HepG2 (cell line): Measurements from ENCODE around the gene MYO18A. TPM values are rescaled to one million over a fixed set of nuclear protein-coding genes. Genes with fewer than 3 reads are reported as not detected.

ENCODE experiments used
- ATAC-seq: fragments of 200-7000 bp; cut with Tn5 transposase; 3 replicates; pipeline ENCODE4 v1.9.1; 2020; ENCODE audit warnings: mild to moderate bottlenecking, moderate library complexity
- BruUV-seq: library from RNA; stranded (reverse); fragments of 400-500 nt; replicated peaks from 2 replicates; lab custom pipeline; 2021; lab: Mats Ljungman, UMichigan
- CTCF ChIA-PET: fragments of 300-600 bp; formaldehyde crosslinking; extraction: SDS; loops from one replicate; lab custom pipeline; 2021; ENCODE audit warnings: low total read pairs, inconsistent platforms, low intra/inter-chr PET ratio; lab: Yijun Ruan, JAX
- POLR2A ChIA-PET: fragments of 350-600 bp; sonication (Branson Sonifier 250); formaldehyde crosslinking; loops from one replicate; lab custom pipeline; 2020; ENCODE audit warnings: antibody characterized with exemption, inconsistent platforms; lab: Yijun Ruan, JAX
- DNase-seq: peaks from one replicate; pipeline ENCODE4 v3.0.0-alpha.2; 2015; ENCODE audit warnings: low spot score
- FAIRE-seq: peaks from 3 replicates; lab custom pipeline; 2011; peaks lifted over from hg19 to GRCh38; lab: Jason Lieb, UNC
- H2AFZ ChIP-seq: one replicate; pipeline ENCODE4 v1.6.1; 2011; ENCODE audit warnings: low read length, inconsistent platforms
- H3K27ac ChIP-seq: fragments of 300-600 bp; 3 replicates; pipeline ENCODE4 v1.8.0; 2011; ENCODE audit warnings: mixed run types, mild to moderate bottlenecking, mixed read lengths, low read length, inconsistent platforms; ENCODE audit not compliant: insufficient read depth; ENCODE audit errors: extremely low read length
- H3K27me3 ChIP-seq, 2 experiments: fragments of 200-600 bp in 1 of 2; 2 replicates in 1 of 2; 3 replicates in 1 of 2; pipeline versions ENCODE4 v1.6.0 to v1.8.0; 2011; ENCODE audit warnings: low read length in 2 of 2, mild to moderate bottlenecking in 2 of 2, moderate library complexity in 2 of 2, inconsistent platforms in 1 of 2; ENCODE audit not compliant: insufficient read depth in 2 of 2, control insufficient read depth in 1 of 2
- H3K36me3 ChIP-seq, 2 experiments: fragments of 200-600 bp in 1 of 2; replicated peaks in 1 of 2; 2 replicates in 1 of 2; 3 replicates in 1 of 2; pipeline versions ENCODE4 v1.5.1 to v1.8.0; 2011; ENCODE audit warnings: low read length in 2 of 2, inconsistent platforms in 1 of 2; ENCODE audit not compliant: insufficient read depth in 2 of 2, control insufficient read depth in 1 of 2
- H3K4me1 ChIP-seq: 2 replicates; pipeline ENCODE4 v1.5.1; 2012; ENCODE audit warnings: low read length, inconsistent platforms; ENCODE audit not compliant: insufficient read depth
- H3K4me2 ChIP-seq: 2 replicates; pipeline ENCODE4 v1.6.0; 2011; ENCODE audit warnings: low read depth, low read length, inconsistent platforms
- H3K4me3 ChIP-seq, 3 experiments: fragments of 200-600 bp in 1 of 3; sonication (generic), shearing (Covaris generic) in 1 of 3; replicated peaks in 1 of 3; 2 replicates each; pipeline ENCODE4 v1.5.1; 2011 to 2016; ENCODE audit warnings: low read length in 3 of 3, inconsistent platforms in 2 of 3, low read depth in 2 of 3, mild to moderate bottlenecking in 2 of 3, control low read depth in 1 of 3, mixed read lengths in 1 of 3; ENCODE audit not compliant: insufficient read depth in 1 of 3
- H3K79me2 ChIP-seq: one replicate; pipeline ENCODE4 v1.6.1; 2011; ENCODE audit warnings: low read length, inconsistent platforms; ENCODE audit not compliant: insufficient read depth
- H3K9ac ChIP-seq: 2 replicates; pipeline ENCODE4 v1.6.0; 2011; ENCODE audit warnings: mild to moderate bottlenecking, low read depth, low read length, inconsistent platforms; ENCODE audit not compliant: insufficient read depth
- H3K9me3 ChIP-seq: 2 replicates; pipeline ENCODE4 v1.5.1; 2012; ENCODE audit warnings: mild to moderate bottlenecking, low read length
- H4K20me1 ChIP-seq: 2 replicates; pipeline ENCODE4 v1.6.0; 2011; ENCODE audit warnings: inconsistent platforms, mild to moderate bottlenecking, low read length, moderate library complexity; ENCODE audit not compliant: insufficient read depth
- MED1 ChIP-seq: sonication (generic); formaldehyde crosslinking; IDR thresholded peaks from 2 replicates; pipeline ENCODE4 v1.4.0; 2020; ENCODE audit warnings: missing genetic modification reagents
- POGK ChIP-seq: sonication (generic); formaldehyde crosslinking; conservative IDR thresholded peaks from 2 replicates; pipeline ENCODE4 v1.8.0; 2022; ENCODE audit warnings: mild to moderate bottlenecking, moderate library complexity, missing genetic modification reagents
- POLR2G ChIP-seq: fragments of 200-400 bp; formaldehyde crosslinking; IDR thresholded peaks from 2 replicates; pipeline ENCODE4 v1.6.1; 2018; ENCODE audit warnings: mild to moderate bottlenecking, low read depth, low read length, moderate library complexity
- STAG1 ChIP-seq: sonication (generic); formaldehyde crosslinking; IDR thresholded peaks from 2 replicates; pipeline ENCODE4 v1.4.0; 2020; ENCODE audit warnings: missing genetic modification reagents
- THAP8 ChIP-seq: sonication (generic); formaldehyde crosslinking; IDR thresholded peaks from 2 replicates; pipeline ENCODE4 v1.5.1; 2020; ENCODE audit warnings: missing genetic modification reagents, mild to moderate bottlenecking, borderline replicate concordance
- ZNF572 ChIP-seq: sonication (generic); formaldehyde crosslinking; IDR thresholded peaks from 2 replicates; pipeline ENCODE4 v1.5.1; 2020; ENCODE audit warnings: mild to moderate bottlenecking, missing genetic modification reagents
- ZSCAN20 ChIP-seq: sonication (generic); formaldehyde crosslinking; IDR thresholded peaks from 2 replicates; pipeline ENCODE4 v1.4.0; 2020; ENCODE audit warnings: missing genetic modification reagents, mild to moderate bottlenecking, borderline replicate concordance
- WGBS: methylation state at CpG from one replicate; pipeline ENCODE4 v1.1.6; 2017; ENCODE audit warnings: low lambda C conversion rate; 5-methylcytosine and 5-hydroxymethylcytosine counted together
- in situ Hi-C: cut with HindIII; loops from 2 replicates; pipeline ENCODE4 v1.10.0; 2017; ENCODE audit warnings: low pct_unique_long_range_greater_than_20kb; ENCODE audit not compliant: extremely low pct_ligation_motif_present
- intact Hi-C: fragments of 100-400 bp; cut with micrococcal nuclease; formaldehyde crosslinking; loops from one replicate; pipeline ENCODE4 v1.10.0; 2022; ENCODE audit not compliant: unreplicated experiment
- polyA plus RNA-seq, 8 experiments: library from polyadenylated mRNA; depleted of rRNA in 3 of 8; stranded (reverse) in 7 of 8; unstranded in 1 of 8; fragments of >200 nt; fragmentation: Illumina TruSeq in 4 of 8; extraction: Trizol in 4 of 8; gene quantifications; 2 replicates each; pipeline versions ENCODE4 v1.2.1 to v1.2.3, GENCODE V29; 2011 to 2016; ENCODE audit warnings: low read depth in 4 of 8, missing spikeins in 1 of 8, mixed read lengths in 1 of 8; ENCODE audit not compliant: insufficient read depth in 1 of 8
- total RNA-seq, 5 experiments: library from RNA; depleted of rRNA; stranded (reverse); fragments of >200 nt; fragmentation: Illumina TruSeq; extraction: Trizol; gene quantifications; 2 replicates each; pipeline ENCODE4 v1.2.3, GENCODE V29; 2016; ENCODE audit warnings: low read depth in 1 of 5

MYO18A gene
- total and polyA plus RNA-seq, 2 of the 13 experiments (the other 11 are each of a cell fraction or from before 2014, with no cell fraction given) = 16.8 to 24.8 TPM

DNA sequence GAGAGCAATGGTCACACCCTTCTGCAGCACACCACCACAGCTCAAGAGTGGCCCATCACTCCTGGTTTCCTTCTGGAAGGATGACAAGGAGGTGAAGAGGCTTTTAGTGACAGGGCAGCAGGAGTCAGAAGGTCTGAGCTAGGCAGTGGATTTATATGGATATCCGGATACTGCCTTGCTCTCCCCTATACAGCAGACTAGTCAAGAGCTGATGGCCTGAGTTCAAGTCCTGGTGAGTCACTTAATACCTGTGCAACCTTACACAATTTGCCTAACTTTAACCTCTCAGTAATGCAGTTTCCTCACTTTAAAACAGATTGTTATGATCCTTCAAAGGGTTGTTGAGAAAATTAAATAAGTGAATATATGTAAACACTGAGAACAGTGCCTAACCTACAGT is 22.9 kb downstream of the MYO18A start (continued):
- TF ChIP-seq POLR2G (no peak), THAP8 (no peak), MED1 (CRISPR knock-in tag) (no peak), STAG1 (CRISPR knock-in tag) (no peak)

DNA sequence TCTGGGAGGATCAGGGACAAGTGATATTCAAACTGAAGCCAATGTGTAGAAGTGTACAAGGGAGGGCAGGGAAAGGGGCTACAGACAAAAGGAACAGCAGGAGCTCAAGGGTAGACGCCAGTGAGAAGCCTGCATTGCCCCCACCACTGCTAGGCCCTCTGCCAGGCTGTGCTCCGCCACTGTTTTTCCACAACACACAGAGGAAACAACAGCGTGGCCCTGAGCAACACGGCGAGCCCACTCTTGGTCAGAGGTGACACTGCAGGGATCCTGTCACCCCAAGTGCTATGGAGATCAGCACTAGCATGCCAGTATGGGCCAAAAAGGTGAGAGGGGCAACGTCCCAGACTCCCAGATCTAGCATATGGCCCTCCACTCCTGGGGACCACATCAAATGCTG is 23.4 kb downstream of the MYO18A start:
- Histone ChIP-seq H3K27ac (peak overlapping the region; percentile 73), H2AFZ (no peak overlapping the region), H3K4me3 (no peak overlapping the region), H3K4me2 (no peak overlapping the region), H3K9me3 (no peaks in the 10 kb centered on the region), H3K79me2 (peaks cover 89% of the 10 kb centered on the region), H3K4me1 (peaks cover 100% of the 10 kb centered on the region), H3K9ac (0 out of 2 replicates have a peak overlapping the region, but pooled peaks have one; percentile 5), H4K20me1 (peaks cover 12% of the 10 kb centered on the region), H3K36me3 (peaks cover 5 to 11% of the 10 kb centered on the region in 2 experiments; a peak in 3 of 5 replicates), H3K27me3 (no peaks in the 10 kb centered on the region)
- no TSS peak for BruUV-seq
- POLR2A ChIA-PET = interaction anchor here (2.7 to 21.6 kb wide), 2 partner anchors 21 to 137 kb away, joined by 8 to 618 read pairs; partner anchors contain the start of genes MYO18A and NUFIP2
- intact Hi-C loops (loop anchor here (10.0 kb wide), 1 partner anchor 138 kb away; the partner anchor contains the start of gene NUFIP2), in situ Hi-C loops (no loop called here)
- ATAC-seq (no peak), DNase-seq (no peak), FAIRE-seq (no peak)
- TF ChIP-seq ZNF572 (CRISPR knock-in tag) (no peak), ZSCAN20 (no peak), POGK (CRISPR knock-in tag) (no peak)
- CTCF ChIA-PET = no interaction called here
- WGBS = 100% methylated on average over 2 of the region's 6 CpGs
